ENCODE measurements around the gene STOM.

The STOM gene

GRCh38 chr9:121368745-121369144 lies 1.3 kb downstream of the STOM start:
- DNase-seq, result no peak

GRCh38 chr9:121368138-121368522 lies 1.9 kb downstream of the STOM start:
- no peak for DNase-seq

- no peak for DNase-seq
These were observed 2.5 kb downstream of the STOM start for GRCh38 chr9:121367306-121368137.

- no peak for DNase-seq
These were observed 3.3 kb downstream of the STOM start for GRCh38 chr9:121366611-121367192.

- no peak for DNase-seq
These were observed 4.5 kb downstream of the STOM start for GRCh38 chr9:121365564-121365963.

- DNase-seq, result no peak
These were observed 5.2 kb downstream of the STOM start for GRCh38 chr9:121364886-121365285.

GRCh38 chr9:121364077-121364476 lies 6.0 kb downstream of the STOM start:
- DNase-seq, result no peak

GRCh38 chr9:121363622-121363961 lies 6.5 kb downstream of the STOM start:
- DNase-seq, result no peak

GRCh38 chr9:121362813-121363621 lies 7.0 kb downstream of the STOM start:
- DNase-seq, result no peak

GRCh38 chr9:121360601-121361374 lies 9.3 kb downstream of the STOM start:
- no peak for DNase-seq

GRCh38 chr9:121359351-121360294 lies 10.4 kb downstream of the STOM start:
- peak; percentile 67 to 76 for DNase-seq

- peak in 1 of 2 experiments; percentile 24 for DNase-seq
These were observed 11.3 kb downstream of the STOM start for GRCh38 chr9:121358751-121359150.

- DNase-seq, result no peak
These were observed 13.0 kb downstream of the STOM start for GRCh38 chr9:121357011-121357410.

- no peak for DNase-seq
These were observed 15.3 kb downstream of the STOM start for GRCh38 chr9:121354762-121355161.

- DNase-seq, result no peak
These were observed 15.9 kb downstream of the STOM start for GRCh38 chr9:121354141-121354540.

GRCh38 chr9:121353241-121354061 lies 16.6 kb downstream of the STOM start:
- DNase-seq, result peak in 1 of 2 experiments; percentile 28

- peak in 1 of 2 experiments; percentile 14 for DNase-seq
These were observed 19.0 kb downstream of the STOM start for GRCh38 chr9:121350993-121351561.

GRCh38 chr9:121350036-121350435 lies 20.0 kb downstream of the STOM start:
- no peak for DNase-seq

- no peak for DNase-seq
These were observed 21.0 kb downstream of the STOM start for GRCh38 chr9:121349009-121349408.

- no peak for DNase-seq
These were observed 21.8 kb downstream of the STOM start for GRCh38 chr9:121348221-121348620.

- DNase-seq, result no peak
These were observed 25.0 kb downstream of the STOM start for GRCh38 chr9:121345070-121345469.

Measured in Kasumi-1 (cell line).